SKM-1 (cell line): ENCODE measurements around the gene LILRA2.
A peak's percentile ranks its signal among the peaks of the same experiment; 100 is the strongest.
"Not testable (repeated sequence)": the region's sequence is repeated elsewhere in the genome, so short reads cannot be mapped to it uniquely, and the experiment has no call there.

Experiments
- DNase-seq: peaks from one replicate; lab custom pipeline; 2025; ENCODE audit not compliant: unreplicated experiment; lab: John Stamatoyannopoulos, UW

The LILRA2 gene

GRCh38 chr19:54573330-54573872 lies at the start of gene LILRA2:
LILRA2 (plus strand) TSS chr19:54573790; CDS start chr19:54573879, 89 bp downstream.
- peak; percentile 1 for DNase-seq

DNA sequence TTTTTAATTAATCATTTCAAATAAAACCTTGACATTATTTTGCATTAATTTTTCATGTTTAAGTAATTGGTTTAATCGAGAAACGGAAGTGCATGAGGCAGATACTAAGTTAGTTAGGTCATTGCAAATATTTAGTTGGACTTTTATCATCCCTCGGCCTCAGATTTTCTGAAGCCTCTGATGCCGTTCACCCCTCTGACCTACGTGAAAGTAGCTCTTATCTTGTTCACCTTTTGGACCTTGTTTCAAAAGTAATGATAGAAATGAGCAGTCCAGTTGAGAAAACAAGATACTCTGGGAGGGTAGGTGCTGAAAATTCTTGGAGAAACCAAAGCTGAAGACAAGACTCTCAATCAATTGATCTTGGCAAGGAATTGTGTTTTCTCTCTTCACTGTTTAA lies 48.0 kb upstream of the LILRA2 start:
- no peak for DNase-seq

- no peak for DNase-seq
Measured at GRCh38 chr19:54526972-54527371, 46.6 kb upstream of the LILRA2 start.

- DNase-seq, result no peak
Measured at GRCh38 chr19:54530866-54531265, 42.7 kb upstream of the LILRA2 start.

DNA sequence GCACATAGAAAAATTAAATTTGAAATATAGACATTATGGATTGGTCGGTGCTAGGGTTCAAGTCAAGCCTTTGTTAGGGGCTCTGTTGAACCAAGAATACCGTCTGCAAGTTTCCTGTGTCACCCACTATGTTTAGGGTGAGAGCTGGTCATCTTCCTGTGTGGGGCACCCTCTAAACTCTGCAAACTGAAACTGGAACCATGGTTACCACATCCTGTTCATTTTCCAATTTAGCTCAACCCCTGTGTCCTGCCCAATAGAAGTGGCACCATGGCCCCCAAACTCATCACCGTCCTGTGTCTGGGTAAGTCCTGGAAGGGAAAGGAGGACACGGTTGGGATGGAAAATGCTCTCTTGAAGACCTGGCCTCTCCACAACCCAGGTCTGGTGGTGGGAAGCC lies 41.1 kb upstream of the LILRA2 start:
- no peak for DNase-seq

DNA sequence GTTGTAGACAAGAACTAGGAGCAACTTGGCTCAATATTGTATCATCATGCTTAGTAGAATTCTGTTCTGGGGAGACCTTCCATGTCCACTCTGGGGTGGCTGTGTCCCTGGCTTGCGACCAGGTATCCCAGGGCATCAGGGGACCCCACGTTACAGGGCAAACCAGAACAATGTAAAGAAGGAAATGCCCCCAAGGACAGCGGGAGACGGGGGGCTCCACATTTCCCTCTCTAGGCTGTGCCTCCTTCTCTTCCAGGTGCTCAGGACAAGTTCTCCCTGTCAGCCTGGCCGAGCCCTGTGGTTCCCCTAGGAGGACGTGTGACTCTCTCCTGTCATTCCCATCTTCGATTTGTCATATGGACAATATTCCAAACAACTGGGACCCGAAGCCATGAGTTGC lies 40.1 kb upstream of the LILRA2 start:
- no peak for DNase-seq

DNA sequence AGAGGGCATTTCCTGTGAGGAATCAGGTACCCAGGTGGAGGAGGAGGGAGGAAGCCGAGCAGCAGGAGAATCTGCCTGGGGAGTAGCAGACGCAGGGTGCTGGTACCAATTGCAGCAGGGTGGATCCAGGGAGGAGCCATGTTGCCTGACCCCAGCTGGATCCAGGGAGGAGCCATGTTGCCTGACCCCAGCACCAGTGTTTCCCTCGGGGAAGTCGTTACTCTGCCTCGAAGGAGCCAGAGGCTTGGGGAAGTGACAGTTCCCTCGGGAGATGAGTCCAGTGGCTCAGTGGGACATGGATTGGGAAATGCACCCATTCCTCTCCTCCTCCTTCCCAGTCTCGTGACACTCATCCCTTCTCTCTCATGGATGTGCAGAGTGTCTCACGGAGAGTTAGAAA lies 39.4 kb upstream of the LILRA2 start:
- no peak for DNase-seq

DNA sequence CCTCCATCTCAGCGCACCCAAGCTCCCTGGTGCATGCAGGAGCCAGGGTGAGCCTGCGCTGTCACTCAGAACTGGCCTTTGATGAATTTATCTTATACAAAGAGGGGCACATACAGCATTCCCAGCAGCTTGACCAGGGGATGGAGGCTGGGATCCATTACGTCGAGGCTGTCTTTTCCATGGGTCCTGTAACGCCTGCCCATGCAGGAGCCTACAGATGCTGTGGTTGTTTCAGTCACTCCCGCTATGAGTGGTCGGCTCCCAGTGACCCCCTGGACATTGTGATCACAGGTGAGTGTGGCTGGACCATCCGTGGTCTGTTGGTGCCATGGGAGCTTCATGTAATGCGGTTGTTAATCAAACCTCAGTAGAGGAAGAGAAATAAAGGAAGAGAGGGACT lies 38.0 kb upstream of the LILRA2 start:
- no peak for DNase-seq

- DNase-seq, result no peak
Measured at GRCh38 chr19:54536956-54537355, 36.6 kb upstream of the LILRA2 start.

DNA sequence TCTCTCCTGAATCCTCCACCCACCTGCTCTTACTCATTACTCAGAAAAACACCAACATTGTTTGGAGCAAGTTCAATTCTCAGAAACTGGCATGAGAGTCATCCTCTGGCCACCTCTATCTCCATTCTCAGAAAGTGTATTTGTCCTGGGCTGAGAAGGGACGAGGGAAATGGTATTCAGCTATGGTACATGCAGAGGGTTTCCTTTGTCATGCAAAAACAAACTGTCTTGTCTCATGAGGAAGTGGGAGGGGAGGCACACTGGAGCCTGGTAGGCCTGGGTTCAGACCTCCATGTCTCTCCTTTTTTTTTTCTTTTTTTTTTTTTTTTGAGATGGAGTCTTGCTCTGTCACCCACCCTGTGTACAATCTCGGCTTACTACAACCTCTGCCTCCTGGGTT lies 31.9 kb upstream of the LILRA2 start:
- DNase-seq, result no peak

GRCh38 chr19:54548806-54549205 lies 24.8 kb upstream of the LILRA2 start:
- no peak for DNase-seq

DNA sequence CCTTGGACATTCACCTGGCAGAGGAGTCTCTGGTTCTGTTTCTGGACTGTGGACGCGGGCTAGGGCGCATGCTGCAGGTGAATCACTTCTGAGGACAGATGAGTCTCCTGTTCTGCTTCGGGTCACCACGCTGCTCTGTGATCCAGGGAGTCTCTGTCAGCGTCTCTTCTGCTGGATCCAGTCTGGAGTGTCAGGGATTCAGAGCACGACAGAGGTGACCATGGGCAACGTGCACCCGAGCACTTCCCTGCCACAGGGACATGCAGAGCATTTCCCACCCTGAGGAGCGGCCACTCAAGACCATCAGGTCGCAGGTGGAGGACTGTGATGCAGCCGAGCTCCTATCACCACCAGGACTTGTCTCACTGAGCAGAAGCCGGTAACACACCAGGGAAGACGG lies 24.4 kb upstream of the LILRA2 start:
- no peak for DNase-seq

- DNase-seq, result no peak
Measured at GRCh38 chr19:54551293-54551692, 22.3 kb upstream of the LILRA2 start.

- no peak for DNase-seq
Measured at GRCh38 chr19:54551950-54552912, 21.4 kb upstream of the LILRA2 start.

DNA sequence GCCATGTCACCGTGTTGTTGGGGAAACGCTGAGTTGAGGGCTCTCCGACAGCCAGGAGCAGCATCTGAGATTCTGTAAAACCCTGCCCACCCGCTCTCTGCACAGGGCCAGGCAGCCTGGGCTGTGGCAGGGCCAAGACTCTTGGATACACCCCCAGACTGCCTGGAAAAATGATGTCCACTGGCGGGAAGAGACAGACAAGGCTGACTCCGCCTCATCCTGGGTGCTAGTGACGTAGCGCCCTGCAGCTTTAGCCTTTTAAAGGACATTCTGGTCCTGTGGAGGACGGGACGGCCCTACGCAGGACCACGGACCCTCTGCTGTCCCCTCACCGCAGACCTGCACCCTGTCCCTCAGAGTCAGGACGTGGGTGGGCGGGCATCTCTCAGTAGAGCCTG lies 20.7 kb upstream of the LILRA2 start:
- DNase-seq, result no peak

- no peak for DNase-seq
Measured at GRCh38 chr19:54554006-54554405, 19.6 kb upstream of the LILRA2 start.

DNA sequence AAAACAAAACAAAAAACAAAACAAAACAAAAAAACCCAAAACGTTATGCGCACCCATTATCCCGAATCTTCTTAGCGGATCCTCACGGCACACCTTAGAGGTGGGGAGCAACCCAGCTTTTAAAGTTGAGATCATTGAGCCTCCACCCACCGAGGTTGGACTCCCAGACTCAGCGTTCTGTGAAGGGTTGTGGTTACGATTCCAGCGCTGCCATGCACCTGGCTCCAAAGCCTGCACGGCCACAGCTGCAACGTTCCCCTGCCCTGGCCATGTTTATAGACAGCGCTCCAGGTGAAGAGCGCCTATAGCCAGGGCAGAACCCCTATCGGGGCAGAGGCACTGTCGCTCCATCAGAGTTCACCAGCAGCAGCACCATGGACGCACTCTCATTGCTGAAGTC lies 18.7 kb upstream of the LILRA2 start:
- no peak for DNase-seq

DNA sequence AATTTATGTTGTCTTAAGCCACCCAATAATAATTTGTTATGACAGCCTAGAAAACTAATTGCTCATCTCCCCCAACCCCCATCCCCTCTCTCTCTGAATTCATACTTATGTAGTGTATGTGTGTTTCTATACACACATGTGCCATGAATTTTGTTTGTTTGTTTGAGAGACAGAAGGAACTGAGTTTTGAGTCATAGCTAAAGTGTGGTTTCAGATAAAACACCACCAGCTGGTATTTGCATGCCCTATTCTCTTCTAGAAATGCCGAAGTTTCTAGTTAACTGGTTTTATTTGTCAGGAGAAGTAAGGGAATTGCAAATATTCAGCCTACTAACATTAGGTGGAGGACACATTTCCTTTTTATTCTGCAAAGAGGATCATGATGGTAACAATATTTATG lies 17.4 kb upstream of the LILRA2 start:
- DNase-seq, result no peak

DNA sequence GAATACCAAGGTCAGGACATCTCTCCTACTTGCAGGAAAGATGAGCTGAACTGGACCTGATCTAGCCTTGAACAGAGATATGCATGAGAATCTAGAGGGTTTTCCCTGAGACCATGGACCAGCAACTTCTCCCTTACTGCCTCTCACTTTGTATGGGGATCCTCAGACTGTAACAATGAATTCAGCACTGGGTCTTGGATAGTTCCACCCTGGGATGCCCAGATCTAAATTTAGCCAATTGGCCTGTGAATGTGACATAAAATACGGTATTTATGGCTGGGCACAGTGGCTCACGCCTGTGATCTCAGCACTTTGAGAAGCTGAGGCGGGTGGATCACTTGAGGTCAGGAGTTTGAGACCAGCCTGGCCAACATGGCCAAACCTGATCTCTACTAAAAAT lies 15.3 kb upstream of the LILRA2 start:
- no peak for DNase-seq

DNA sequence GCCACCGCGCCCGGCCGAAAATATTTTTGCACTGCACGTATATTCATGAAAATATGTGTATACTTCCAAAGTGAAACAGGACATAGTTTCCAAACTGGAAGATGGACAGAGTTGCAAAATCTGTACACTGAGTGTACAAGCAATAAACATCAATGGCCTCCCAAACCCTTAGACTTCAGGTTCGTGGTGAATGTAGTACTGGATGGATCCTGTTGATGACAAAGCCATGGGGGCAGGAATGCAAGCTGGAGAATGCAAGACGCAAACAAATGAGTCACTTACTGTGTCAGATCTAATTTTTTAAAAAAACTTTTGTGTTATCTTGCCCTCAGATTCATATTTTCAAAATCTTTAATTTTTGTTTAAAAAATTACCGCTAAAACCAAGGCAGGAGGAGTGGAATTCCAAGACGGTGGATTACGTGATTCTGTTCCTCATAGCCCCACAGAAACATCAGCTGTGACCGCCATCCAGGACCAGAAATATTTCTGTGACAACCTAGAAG lies 12.7 kb upstream of the LILRA2 start:
- no peak for DNase-seq

- DNase-seq, result no peak
Measured at GRCh38 chr19:54561840-54562239, 11.8 kb upstream of the LILRA2 start.

DNA sequence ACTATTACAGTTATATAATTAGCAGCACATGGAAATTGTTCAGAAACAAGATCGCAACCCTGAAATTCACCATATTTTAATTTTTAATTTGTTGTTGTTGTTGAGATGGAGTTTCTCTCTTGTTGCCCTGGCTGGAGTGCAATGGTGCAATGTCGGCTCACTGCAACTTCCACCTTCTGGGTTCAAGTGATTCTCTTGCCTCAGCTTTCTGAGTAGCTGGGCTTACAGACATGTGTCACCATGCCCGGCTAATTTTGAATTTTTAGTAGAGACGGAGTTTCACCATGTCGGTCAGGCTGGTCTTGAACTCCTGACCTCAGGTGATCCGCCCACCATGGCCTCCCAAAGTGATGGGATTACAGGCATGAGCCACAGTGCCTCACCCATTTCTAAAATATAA lies 10.4 kb upstream of the LILRA2 start:
- not testable (repeated sequence) for DNase-seq
